Trophoblast cell (in vitro differentiated cells and primary cell): Measurements from ENCODE around the gene SOCS4.
A peak's percentile ranks its signal among the peaks of the same experiment; 100 is the strongest.

Experiments used
- DNase-seq, 2 donors: peaks; one replicate each; pipeline ENCODE4 v3.0.0-alpha.2; 2016
- H2AFZ ChIP-seq: 2 replicates; pipeline ENCODE4 v1.6.1; 2013; ENCODE audit warnings: low read length, moderate library complexity, mild to moderate bottlenecking; ENCODE audit not compliant: insufficient read depth, poor library complexity
- H2AK5ac ChIP-seq: 2 replicates; pipeline ENCODE4 v1.6.1; 2013; ENCODE audit warnings: mild to moderate bottlenecking, low read length
- H2BK120ac ChIP-seq: 2 replicates; pipeline ENCODE4 v1.6.1; 2013; ENCODE audit warnings: low read length, mild to moderate bottlenecking, moderate library complexity; ENCODE audit not compliant: insufficient read depth, poor library complexity
- H2BK12ac ChIP-seq: 2 replicates; pipeline ENCODE4 v1.6.1; 2013; ENCODE audit warnings: mild to moderate bottlenecking, low read length, moderate library complexity
- H2BK5ac ChIP-seq: 2 replicates; pipeline ENCODE4 v1.6.1; 2013; ENCODE audit warnings: low read length, low read depth, moderate library complexity, mild to moderate bottlenecking; ENCODE audit not compliant: poor library complexity
- H3K14ac ChIP-seq: 2 replicates; pipeline ENCODE4 v1.6.1; 2013; ENCODE audit warnings: mild to moderate bottlenecking, low read length
- H3K18ac ChIP-seq: 2 replicates; pipeline ENCODE4 v1.6.1; 2013; ENCODE audit warnings: mild to moderate bottlenecking, low read length
- H3K23ac ChIP-seq: 2 replicates; pipeline ENCODE4 v1.6.1; 2013; ENCODE audit warnings: low read length
- H3K27ac ChIP-seq: 2 replicates; pipeline ENCODE4 v1.5.1; 2013; ENCODE audit warnings: low read depth, mild to moderate bottlenecking, inconsistent platforms, low read length, moderate library complexity
- H3K27me3 ChIP-seq: 2 replicates; pipeline ENCODE4 v1.6.1; 2013; ENCODE audit warnings: inconsistent platforms, mild to moderate bottlenecking, low read length, moderate library complexity; ENCODE audit not compliant: insufficient read depth
- H3K36me3 ChIP-seq, 2 experiments: 1 replicate in 1 of 2; 2 replicates in 1 of 2; pipeline ENCODE4 v1.6.1; 2013; ENCODE audit warnings: low read length in 2 of 2, mild to moderate bottlenecking in 2 of 2, moderate library complexity in 1 of 2; ENCODE audit not compliant: insufficient read depth in 2 of 2, control insufficient read depth in 1 of 2
- H3K4ac ChIP-seq: 2 replicates; pipeline ENCODE4 v1.6.1; 2013; ENCODE audit warnings: low read depth, mild to moderate bottlenecking, low read length, moderate library complexity
- H3K4me1 ChIP-seq, 2 experiments: 1 replicate in 1 of 2; 2 replicates in 1 of 2; pipeline ENCODE4 v1.6.1; 2013; ENCODE audit warnings: low read length in 2 of 2, mild to moderate bottlenecking in 2 of 2, moderate library complexity in 1 of 2; ENCODE audit not compliant: insufficient read depth in 2 of 2, control insufficient read depth in 1 of 2
- H3K4me2 ChIP-seq: 2 replicates; pipeline ENCODE4 v1.6.1; 2013; ENCODE audit warnings: inconsistent platforms, mild to moderate bottlenecking, low read length, moderate library complexity
- H3K4me3 ChIP-seq: 2 replicates; pipeline ENCODE4 v1.5.1; 2013; ENCODE audit warnings: mild to moderate bottlenecking, low read depth, low read length, inconsistent platforms
- H3K79me1 ChIP-seq: one replicate; pipeline ENCODE4 v1.6.1; 2013; ENCODE audit warnings: low read length
- H3K79me2 ChIP-seq: 2 replicates; pipeline ENCODE4 v1.6.1; 2013; ENCODE audit warnings: low read length, mild to moderate bottlenecking; ENCODE audit not compliant: control insufficient read depth, insufficient read depth, poor library complexity
- H3K9ac ChIP-seq: 2 replicates; pipeline ENCODE4 v1.6.1; 2013; ENCODE audit warnings: mild to moderate bottlenecking, low read length
- H3K9me3 ChIP-seq: 2 replicates; pipeline ENCODE4 v1.6.1; 2013; ENCODE audit warnings: low read depth, mild to moderate bottlenecking, control low read depth, inconsistent platforms, low read length; ENCODE audit not compliant: insufficient read depth
- H4K12ac ChIP-seq: 2 replicates; pipeline ENCODE4 v1.6.1; 2013; ENCODE audit warnings: low read depth, mild to moderate bottlenecking, low read length, moderate library complexity
- H4K8ac ChIP-seq: 2 replicates; pipeline ENCODE4 v1.6.1; 2013; ENCODE audit warnings: low read depth, mild to moderate bottlenecking, low read length, moderate library complexity
- H4K91ac ChIP-seq: one replicate; pipeline ENCODE4 v1.6.1; 2013; ENCODE audit warnings: low read depth, mild to moderate bottlenecking, low read length, moderate library complexity
- WGBS: extraction: QIAGEN DNeasy Blood & Tissue Kit; methylation state at CpG from one replicate; pipeline ENCODE4 v1.1.7; 2013; ENCODE audit warnings: missing lambda C conversion rate; ENCODE audit not compliant: insufficient read length, insufficient coverage; ENCODE audit errors: extremely low coverage; 5-methylcytosine and 5-hydroxymethylcytosine counted together

The SOCS4 gene

DNA sequence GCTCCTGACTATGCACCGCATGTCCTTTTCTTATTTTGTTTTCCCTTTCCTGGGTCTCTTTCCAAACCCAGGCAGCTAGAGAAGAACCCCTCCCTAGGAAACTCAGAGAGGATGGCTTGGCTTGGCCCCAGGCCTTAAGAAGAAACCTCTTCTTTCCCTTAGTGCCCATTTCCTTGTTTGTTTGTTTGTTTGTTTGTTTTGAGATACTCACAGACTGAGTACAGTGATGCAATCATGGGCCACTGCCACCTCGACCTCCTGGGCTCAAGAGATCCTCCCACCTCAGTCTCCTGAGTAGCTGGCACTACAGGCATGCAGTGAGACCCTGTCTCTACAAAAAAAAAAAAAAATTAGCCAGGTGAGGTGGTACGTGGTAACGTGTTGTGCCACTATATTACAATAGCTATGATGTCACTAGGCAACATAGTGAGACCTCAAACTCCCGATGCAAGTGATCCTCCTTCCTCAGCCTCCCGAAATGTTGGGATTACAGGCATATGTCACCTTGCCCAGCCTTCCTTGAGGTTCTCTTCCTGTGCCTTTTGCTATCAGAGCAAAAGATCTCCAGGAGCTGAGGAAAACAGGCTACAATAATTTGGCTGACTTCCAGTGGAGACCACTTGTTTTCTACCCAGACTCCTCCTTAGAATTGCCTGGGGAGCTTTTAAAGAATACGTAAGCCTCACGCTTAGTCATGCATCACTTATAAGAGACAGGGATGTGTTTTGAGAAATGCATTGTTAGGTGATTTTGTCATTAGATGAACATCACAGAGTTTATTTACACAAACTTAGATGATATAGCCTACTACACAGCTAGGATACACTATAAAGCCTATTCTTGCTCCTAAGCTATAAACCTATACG, 67.5 kb downstream of the SOCS4 start:
- peaks cover 7 to 18% of the 10 kb centered on the region in 2 experiments for H3K4me1 ChIP-seq
- H3K4me2 ChIP-seq = no peak overlapping the region
- H2BK120ac ChIP-seq = no peak overlapping the region
- H2BK12ac ChIP-seq = peak overlapping the region; percentile 6
- H3K79me1 ChIP-seq = peaks cover 5% of the 10 kb centered on the region
- DNase-seq = peak; percentile 20 to 79
- H2BK5ac ChIP-seq = no peak overlapping the region
- H4K91ac ChIP-seq = peak overlapping the region; percentile 23
- no peak overlapping the region for H3K9ac ChIP-seq
- no peaks in the 10 kb centered on the region for H3K9me3 ChIP-seq
- H3K27me3 ChIP-seq = no peaks in the 10 kb centered on the region
- peak overlapping the region; percentile 2 for H3K27ac ChIP-seq
- WGBS = no CpG with 5 or more reads among the region's 9 CpGs
- H3K23ac ChIP-seq = no peak overlapping the region
- no peaks in the 10 kb centered on the region for H3K79me2 ChIP-seq
- no peak overlapping the region for H2AFZ ChIP-seq
- no peak overlapping the region for H3K14ac ChIP-seq
- H3K4me3 ChIP-seq = no peak overlapping the region
- no peak overlapping the region for H4K8ac ChIP-seq
- H3K18ac ChIP-seq = no peak overlapping the region
- H3K36me3 ChIP-seq = no peaks in the 10 kb centered on the region
- no peak overlapping the region for H2AK5ac ChIP-seq
- H3K4ac ChIP-seq = no peak overlapping the region
- no peak overlapping the region for H4K12ac ChIP-seq

DNA sequence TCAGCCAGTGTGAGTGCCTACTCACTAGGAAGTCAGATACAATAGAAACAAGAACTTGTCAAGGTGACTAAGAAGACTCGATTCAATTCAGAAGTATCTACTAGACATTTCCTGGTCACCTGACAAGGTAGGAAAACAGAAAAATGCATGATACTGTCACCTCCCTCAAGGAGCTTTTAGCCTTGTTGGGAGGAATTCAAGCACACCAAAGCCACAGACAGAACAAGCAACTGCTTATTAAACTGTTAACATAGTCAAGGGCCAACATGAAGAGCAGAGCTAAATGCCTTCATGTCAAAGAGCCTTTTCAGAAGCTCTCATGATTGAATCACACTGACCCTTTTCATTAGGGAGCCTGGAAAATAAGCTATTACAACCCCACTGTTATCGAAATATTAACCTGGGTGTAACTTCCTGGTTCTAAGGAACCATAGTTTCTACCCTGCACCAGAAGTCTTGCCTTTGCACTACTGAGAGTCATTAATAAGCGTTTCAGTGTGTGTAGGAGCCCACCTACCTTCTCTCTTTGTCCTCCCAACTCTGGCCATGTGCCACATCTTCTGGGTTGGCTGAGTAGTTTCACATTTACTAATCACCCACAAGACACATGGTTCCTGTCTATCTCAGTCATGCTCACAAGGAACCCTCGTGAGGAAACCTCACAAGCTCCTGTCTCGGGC, 71.0 kb downstream of the SOCS4 start:
- Histone ChIP-seq H2AK5ac (no peak overlapping the region), H3K9me3 (no peaks in the 10 kb centered on the region), H3K23ac (no peak overlapping the region), H2BK120ac (no peak overlapping the region), H3K18ac (no peak overlapping the region), H2AFZ (no peak overlapping the region), H3K36me3 (no peaks in the 10 kb centered on the region), H3K27ac (no peak overlapping the region), H3K14ac (no peak overlapping the region), H3K4ac (no peak overlapping the region), H2BK12ac (no peak overlapping the region), H2BK5ac (no peak overlapping the region), H4K12ac (no peak overlapping the region), H3K79me2 (no peaks in the 10 kb centered on the region), H4K91ac (no peak overlapping the region), H4K8ac (no peak overlapping the region), H3K9ac (no peak overlapping the region), H3K4me3 (no peak overlapping the region), H3K79me1 (peaks cover 10% of the 10 kb centered on the region), H3K4me1 (peaks cover 10 to 24% of the 10 kb centered on the region in 2 experiments), H3K27me3 (no peaks in the 10 kb centered on the region), H3K4me2 (no peak overlapping the region)
- WGBS = no CpG with 5 or more reads among the region's 5 CpGs
- DNase-seq = peak in 1 of 2 donors; percentile 62

DNA sequence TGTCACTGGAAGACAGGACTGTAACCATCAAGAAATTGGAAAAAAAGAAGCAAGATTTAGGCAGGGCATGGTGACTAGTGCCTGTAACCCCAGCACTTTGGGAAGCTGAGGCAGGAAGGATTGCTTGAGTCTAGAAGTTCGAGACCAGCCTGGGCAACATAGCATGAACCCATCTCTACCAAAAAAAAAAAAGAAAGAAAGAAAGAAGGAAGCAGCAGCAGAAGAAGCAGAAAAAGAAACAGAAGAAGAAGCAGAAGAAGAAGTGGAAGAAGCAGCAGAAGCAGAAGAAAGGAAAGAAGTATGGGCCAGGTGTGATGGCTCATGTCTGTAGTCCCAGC, 71.5 kb downstream of the SOCS4 start:
- no peak overlapping the region for H2BK120ac ChIP-seq
- no peak overlapping the region for H3K4me3 ChIP-seq
- no peak overlapping the region for H3K9ac ChIP-seq
- peaks cover 13% of the 10 kb centered on the region for H3K79me1 ChIP-seq
- H3K27me3 ChIP-seq = no peaks in the 10 kb centered on the region
- no peak overlapping the region for H3K27ac ChIP-seq
- no peak overlapping the region for H3K14ac ChIP-seq
- no peak overlapping the region for H4K91ac ChIP-seq
- H3K18ac ChIP-seq = no peak overlapping the region
- no peak overlapping the region for H2AFZ ChIP-seq
- H3K4ac ChIP-seq = no peak overlapping the region
- H3K79me2 ChIP-seq = no peaks in the 10 kb centered on the region
- no peak overlapping the region for H4K12ac ChIP-seq
- WGBS = no CpG with 5 or more reads among the region's 1 CpG
- no peak overlapping the region for H4K8ac ChIP-seq
- DNase-seq = no peak
- no peaks in the 10 kb centered on the region for H3K9me3 ChIP-seq
- H2BK12ac ChIP-seq = no peak overlapping the region
- no peak overlapping the region for H2AK5ac ChIP-seq
- H2BK5ac ChIP-seq = no peak overlapping the region
- H3K23ac ChIP-seq = no peak overlapping the region
- no peaks in the 10 kb centered on the region for H3K36me3 ChIP-seq
- peaks cover 10 to 27% of the 10 kb centered on the region in 2 experiments for H3K4me1 ChIP-seq
- H3K4me2 ChIP-seq = no peak overlapping the region
